CD4-positive, alpha-beta T cell (primary cell): ENCODE results near the gene SCFD2. TPM values are rescaled to one million over a fixed set of nuclear protein-coding genes. Genes with fewer than 3 reads are reported as not detected.

ENCODE experiments used
- ATAC-seq: fragments of 200-7000 bp; cut with Tn5 transposase; one replicate; pipeline ENCODE4 v1.10.0; 2022; ENCODE audit warnings: mild to moderate bottlenecking; ENCODE audit not compliant: poor library complexity
- CTCF ChIA-PET: fragments of 350-600 bp; sonication (Branson Sonifier 250); formaldehyde crosslinking; loops from one replicate; lab custom pipeline; 2021; ENCODE audit warnings: antibody characterized with exemption, inconsistent platforms; lab: Charles Lee
- POLR2A ChIA-PET: fragments of 350-600 bp; sonication (Branson Sonifier 250); formaldehyde crosslinking; loops from one replicate; lab custom pipeline; 2021; ENCODE audit warnings: antibody characterized with exemption, inconsistent platforms; lab: Charles Lee
- DNase-seq, 14 experiments: peaks; one replicate each; pipeline ENCODE4 v3.0.0-alpha.2; 2013 to 2020; ENCODE audit warnings: mixed read lengths in 2 of 14
- H3K27ac ChIP-seq, 2 donors: one replicate each; pipeline versions ENCODE4 v1.5.1 to v1.7.0; 2013; ENCODE audit warnings: low read length in 2 of 2, low read depth in 1 of 2, mild to moderate bottlenecking in 1 of 2
- H3K27me3 ChIP-seq, 2 experiments: 1 replicate in 1 of 2; 2 replicates in 1 of 2; pipeline versions ENCODE4 v1.6.1 to v1.7.0; 2013; ENCODE audit warnings: low read length in 2 of 2, control low read depth in 1 of 2, mild to moderate bottlenecking in 1 of 2, moderate library complexity in 1 of 2; ENCODE audit not compliant: insufficient read depth in 2 of 2, control insufficient read depth in 1 of 2
- H3K36me3 ChIP-seq: one replicate; pipeline ENCODE4 v1.6.1; 2013; ENCODE audit warnings: low read length, control low read depth; ENCODE audit not compliant: insufficient read depth
- H3K4me1 ChIP-seq: one replicate; pipeline ENCODE4 v1.6.1; 2013; ENCODE audit warnings: low read length, control low read depth; ENCODE audit not compliant: insufficient read depth
- H3K4me3 ChIP-seq: one replicate; pipeline ENCODE4 v1.5.1; 2013; ENCODE audit warnings: mild to moderate bottlenecking, low read length, moderate library complexity
- H3K9me3 ChIP-seq, 2 experiments: 1 replicate in 1 of 2; 2 replicates in 1 of 2; pipeline versions ENCODE4 v1.6.1 to v1.7.0; 2013; ENCODE audit warnings: low read length in 2 of 2, mild to moderate bottlenecking in 2 of 2, control low read depth in 1 of 2, moderate library complexity in 1 of 2; ENCODE audit not compliant: control insufficient read depth in 1 of 2, insufficient read depth in 1 of 2
- H3K27ac Mint-ChIP-seq: one replicate; pipeline ENCODE4 v1.8.0; 2020; ENCODE audit warnings: mixed read lengths
- H3K27me3 Mint-ChIP-seq: one replicate; pipeline ENCODE4 v1.8.0; 2021; ENCODE audit warnings: mixed read lengths
- H3K36me3 Mint-ChIP-seq: one replicate; pipeline ENCODE4 v1.8.0; 2021; ENCODE audit warnings: low read depth, mixed read lengths
- H3K4me1 Mint-ChIP-seq: one replicate; pipeline ENCODE4 v1.8.0; 2021; ENCODE audit warnings: low read depth, mixed read lengths
- H3K4me3 Mint-ChIP-seq: one replicate; pipeline ENCODE4 v1.8.0; 2020; ENCODE audit warnings: mild to moderate bottlenecking, mixed read lengths
- H3K9me3 Mint-ChIP-seq: one replicate; pipeline ENCODE4 v1.8.0; 2020; ENCODE audit warnings: mixed read lengths
- CTCF ChIP-seq: fragments of 200-600 bp; IDR thresholded peaks from one replicate; pipeline ENCODE4 v1.8.0; 2022; ENCODE audit warnings: antibody characterized with exemption, mild to moderate bottlenecking
- intact Hi-C, 2 experiments: fragments of 100-400 bp; cut with DNase I in 1 of 2; cut with micrococcal nuclease in 1 of 2; formaldehyde crosslinking; loops; one replicate each; pipeline versions ENCODE4 v1.15.1 to v1.9.0; 2023 to 2025; cut with DNase I, micrococcal nuclease
- total RNA-seq, 174 experiments: library from RNA in 2 of 174; stranded (reverse) in 2 of 174; gene quantifications; one replicate each; pipeline ENCODE4 v1.2.3 and lab custom pipeline; 2021 to 2026

SCFD2 gene
- total RNA-seq, 2 experiments from 2014 or later = 15.4 to 17.6 TPM

GRCh38 chr4:52936729-52937128 is 429.1 kb downstream of the SCFD2 start:
- peaks cover 8% of the 10 kb centered on the region for H3K4me1 Mint-ChIP-seq
- H3K36me3 ChIP-seq = no peaks in the 10 kb centered on the region
- no peaks in the 10 kb centered on the region for H3K9me3 Mint-ChIP-seq
- peaks cover 3% of the 10 kb centered on the region for H3K4me1 ChIP-seq
- H3K27ac ChIP-seq = no peak overlapping the region
- no peak for TF ChIP-seq CTCF
- DNase-seq (no peak), ATAC-seq (no peak)
- no peak overlapping the region for H3K4me3 ChIP-seq
- peaks cover 7% of the 10 kb centered on the region for H3K36me3 Mint-ChIP-seq
- no peaks in the 10 kb centered on the region for H3K27me3 ChIP-seq
- no peak overlapping the region for H3K4me3 Mint-ChIP-seq
- intact Hi-C loops = no loop called here
- ChIA-PET POLR2A (no interaction called here), CTCF (interaction anchor here (1.1 kb wide), 1 partner anchor 25 kb away, joined by 3 read pairs; no protein-coding TSS in a partner anchor)
- H3K27me3 Mint-ChIP-seq = no peaks in the 10 kb centered on the region
- H3K9me3 ChIP-seq = no peaks in the 10 kb centered on the region
- no peak overlapping the region for H3K27ac Mint-ChIP-seq

DNA sequence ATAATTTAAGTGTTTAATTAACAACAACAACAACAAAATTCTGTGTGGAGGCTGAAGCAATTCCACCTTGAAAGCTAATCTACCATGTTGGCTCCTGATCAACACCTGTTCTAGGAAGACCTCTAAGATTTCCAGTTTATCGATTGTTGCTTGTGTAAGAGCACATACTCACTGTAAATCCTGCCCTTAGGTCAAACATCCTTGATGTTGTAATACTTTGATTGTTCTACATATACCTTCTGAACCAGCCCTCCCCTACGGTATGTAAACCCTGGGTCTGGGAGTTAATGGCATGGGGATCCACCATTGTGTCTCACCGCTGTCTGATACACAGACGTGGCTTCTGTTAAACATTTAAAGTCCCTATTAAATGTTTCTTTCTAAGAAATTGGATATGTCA is 430.5 kb downstream of the SCFD2 start:
- DNase-seq (no peak), ATAC-seq (no peak)
- CTCF ChIA-PET = no interaction called here
- Mint-ChIP-seq H3K4me3 (no peak overlapping the region), H3K27ac (no peak overlapping the region), H3K4me1 (peaks cover 8% of the 10 kb centered on the region), H3K36me3 (peaks cover 7% of the 10 kb centered on the region), H3K27me3 (no peaks in the 10 kb centered on the region), H3K9me3 (no peaks in the 10 kb centered on the region)
- Histone ChIP-seq H3K36me3 (no peaks in the 10 kb centered on the region), H3K4me1 (peaks cover 3% of the 10 kb centered on the region), H3K27ac (no peak overlapping the region), H3K4me3 (no peak overlapping the region), H3K9me3 (no peaks in the 10 kb centered on the region), H3K27me3 (no peaks in the 10 kb centered on the region)
- TF ChIP-seq CTCF = no peak
- POLR2A ChIA-PET = no interaction called here
- intact Hi-C loops = no loop called here

DNA sequence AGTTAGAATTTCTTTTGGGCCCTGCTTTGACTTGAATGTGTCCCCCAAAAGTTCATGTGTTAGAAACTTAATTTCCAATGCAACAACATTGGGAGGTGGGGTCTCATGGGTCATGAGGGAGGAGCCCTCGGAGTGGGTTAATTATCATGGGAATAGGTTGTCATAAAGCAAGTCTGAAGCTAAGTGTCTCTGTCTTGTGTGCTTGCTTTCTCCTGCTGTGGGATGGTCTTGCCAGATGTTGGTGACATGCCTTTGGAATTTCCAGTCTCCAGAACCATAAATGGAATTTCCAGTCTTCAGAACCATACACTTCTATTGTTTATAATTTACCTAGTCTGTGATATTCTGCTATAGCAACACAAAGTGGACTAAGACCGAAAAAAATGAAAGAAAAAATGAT is 432.1 kb downstream of the SCFD2 start:
- H3K27ac ChIP-seq = no peak overlapping the region
- H3K9me3 ChIP-seq = no peaks in the 10 kb centered on the region
- no peaks in the 10 kb centered on the region for H3K36me3 ChIP-seq
- Mint-ChIP-seq H3K27me3 (no peaks in the 10 kb centered on the region), H3K4me1 (peaks cover 8% of the 10 kb centered on the region), H3K36me3 (peaks cover 7% of the 10 kb centered on the region), H3K9me3 (no peaks in the 10 kb centered on the region), H3K27ac (no peak overlapping the region), H3K4me3 (no peak overlapping the region)
- TF ChIP-seq CTCF = no peak
- peaks cover 3% of the 10 kb centered on the region for H3K4me1 ChIP-seq
- H3K4me3 ChIP-seq = no peak overlapping the region
- intact Hi-C loops = loop anchor here in 1 of 2 experiments (2.0 kb wide), 1 partner anchor 43 kb away; no protein-coding TSS in a partner anchor
- DNase-seq (no peak), ATAC-seq (no peak)
- ChIA-PET POLR2A (no interaction called here), CTCF (no interaction called here)
- H3K27me3 ChIP-seq = no peaks in the 10 kb centered on the region
